Upper lobe of right lung (tissue), 1 donor: Measurements from ENCODE around the gene LCA5L. TPM values are rescaled to one million over a fixed set of nuclear protein-coding genes. Genes with fewer than 3 reads are reported as not detected.

Experiments
- ATAC-seq: fragments of 200-7000 bp; cut with Tn5 transposase; one replicate; pipeline ENCODE4 v1.9.1; 2020; ENCODE audit warnings: mild to moderate bottlenecking, moderate library complexity
- DNase-seq: peaks from one replicate; pipeline ENCODE4 v3.0.0-alpha.2; 2020
- H3K27ac ChIP-seq: fragments of 200-600 bp; one replicate; pipeline ENCODE4 v1.8.0; 2022
- H3K27me3 ChIP-seq: fragments of 200-600 bp; one replicate; pipeline ENCODE4 v1.8.0; 2022; ENCODE audit warnings: mild to moderate bottlenecking
- H3K36me3 ChIP-seq: fragments of 200-600 bp; one replicate; pipeline ENCODE4 v1.8.0; 2022
- H3K4me1 ChIP-seq: fragments of 200-600 bp; one replicate; pipeline ENCODE4 v1.8.0; 2022
- H3K4me3 ChIP-seq: fragments of 200-600 bp; one replicate; pipeline ENCODE4 v1.8.0; 2022; ENCODE audit warnings: mild to moderate bottlenecking
- H3K9me3 ChIP-seq: fragments of 200-600 bp; one replicate; pipeline ENCODE4 v1.8.0; 2022
- intact Hi-C: fragments of 100-400 bp; cut with DNase I; formaldehyde crosslinking; loops from one replicate; pipeline ENCODE4 v1.11.0; 2022
- long read RNA-seq: library from polyadenylated mRNA; unstranded; transcript quantifications from one replicate; pipeline ENCODE4 v2.0.0, GENCODE V29; 2021
- total RNA-seq: library from RNA; stranded (reverse); fragmentation: NEBNext Ultra II Directional; extraction: Animal tissue kit (Norgen Biotek cat#: 25700); gene quantifications from one replicate; pipeline ENCODE4 v1.2.1, GENCODE V29; 2021
- TF ChIP-seq, protein P1 (sequence below): fragments of 200-600 bp; IDR thresholded peaks from one replicate; pipeline ENCODE4 v1.8.0; 2022; ENCODE audit warnings: antibody characterized with exemption
- donor health status: DM: no; HTN: yes; CAD: no; lungs with severe emphysema.

Gene LCA5L
- 1.8 TPM for total RNA-seq
- long read RNA-seq, partial matches to known transcripts, result 0 of 1 reads
- long read RNA-seq, other reads (novel, unspliced or antisense), result 1 of 1 reads

DNA sequence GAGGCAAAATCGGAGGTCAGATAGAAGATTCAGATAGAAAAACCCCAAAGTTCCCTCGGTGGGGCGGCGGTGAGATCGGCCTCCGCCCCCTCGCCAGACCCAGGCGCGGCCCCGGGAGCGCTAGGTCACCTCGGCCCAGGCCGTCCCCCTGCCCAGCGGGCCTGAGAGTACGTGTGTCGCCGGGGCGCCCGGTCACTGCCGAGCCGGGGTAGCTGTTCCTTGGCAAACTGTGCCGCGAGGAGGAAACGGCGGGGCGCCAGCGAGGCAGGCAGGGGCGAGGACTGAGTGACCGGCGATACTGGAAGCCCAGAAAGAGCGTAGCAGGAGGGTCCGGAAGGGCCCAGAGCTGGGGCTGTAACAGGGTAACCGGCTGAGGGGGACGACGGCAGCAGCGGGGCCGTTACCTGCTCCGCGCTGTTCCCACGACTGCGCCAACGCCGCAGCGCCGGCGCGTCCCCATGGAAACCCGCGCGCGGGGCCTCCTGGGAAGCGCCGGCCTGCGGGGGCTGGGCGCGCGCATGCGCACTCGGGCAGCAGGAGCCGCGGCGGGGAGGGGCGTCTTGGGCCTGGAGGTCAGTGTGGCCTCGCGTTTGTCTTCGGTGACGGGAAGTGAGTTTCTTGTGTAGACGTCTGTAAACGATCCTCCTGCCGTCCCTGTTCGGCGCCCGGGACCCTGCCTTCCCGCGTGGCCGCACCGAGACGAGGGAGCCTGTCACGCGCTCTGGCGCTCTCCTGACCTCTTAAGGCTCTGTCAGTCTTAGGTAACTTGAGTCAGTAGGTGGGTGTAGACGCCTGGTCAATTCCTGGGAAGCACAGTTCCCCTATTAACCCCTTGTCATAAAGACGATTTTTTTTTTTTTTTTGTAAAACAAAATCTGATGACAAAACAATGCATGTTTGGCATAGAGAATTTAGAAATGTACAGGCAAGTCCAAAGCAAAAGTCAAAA, at the start of gene LCA5L:
Gene LCA5L (minus strand): TSS at position 458 of the 949 bp plus-strand sequence. CDS start 17,285 bp downstream, outside the sequence.
- TF ChIP-seq, protein P1, sequence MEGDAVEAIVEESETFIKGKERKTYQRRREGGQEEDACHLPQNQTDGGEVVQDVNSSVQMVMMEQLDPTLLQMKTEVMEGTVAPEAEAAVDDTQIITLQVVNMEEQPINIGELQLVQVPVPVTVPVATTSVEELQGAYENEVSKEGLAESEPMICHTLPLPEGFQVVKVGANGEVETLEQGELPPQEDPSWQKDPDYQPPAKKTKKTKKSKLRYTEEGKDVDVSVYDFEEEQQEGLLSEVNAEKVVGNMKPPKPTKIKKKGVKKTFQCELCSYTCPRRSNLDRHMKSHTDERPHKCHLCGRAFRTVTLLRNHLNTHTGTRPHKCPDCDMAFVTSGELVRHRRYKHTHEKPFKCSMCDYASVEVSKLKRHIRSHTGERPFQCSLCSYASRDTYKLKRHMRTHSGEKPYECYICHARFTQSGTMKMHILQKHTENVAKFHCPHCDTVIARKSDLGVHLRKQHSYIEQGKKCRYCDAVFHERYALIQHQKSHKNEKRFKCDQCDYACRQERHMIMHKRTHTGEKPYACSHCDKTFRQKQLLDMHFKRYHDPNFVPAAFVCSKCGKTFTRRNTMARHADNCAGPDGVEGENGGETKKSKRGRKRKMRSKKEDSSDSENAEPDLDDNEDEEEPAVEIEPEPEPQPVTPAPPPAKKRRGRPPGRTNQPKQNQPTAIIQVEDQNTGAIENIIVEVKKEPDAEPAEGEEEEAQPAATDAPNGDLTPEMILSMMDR, result no peak
- ATAC-seq (peak; percentile 97), DNase-seq (peak; percentile 97)
- peak within 1 kb of the TSS; percentile 93 for H3K4me3 ChIP-seq
- intact Hi-C loops, result no loop called here
- no peaks in the 10 kb centered on the region for H3K9me3 ChIP-seq
- no peaks in the 10 kb centered on the region for H3K36me3 ChIP-seq
- H3K27me3 ChIP-seq, result no peaks in the 10 kb centered on the region
- H3K27ac ChIP-seq, result peak within 1 kb of the TSS; percentile 94
- peaks cover 6% of the 10 kb centered on the region for H3K4me1 ChIP-seq

DNA sequence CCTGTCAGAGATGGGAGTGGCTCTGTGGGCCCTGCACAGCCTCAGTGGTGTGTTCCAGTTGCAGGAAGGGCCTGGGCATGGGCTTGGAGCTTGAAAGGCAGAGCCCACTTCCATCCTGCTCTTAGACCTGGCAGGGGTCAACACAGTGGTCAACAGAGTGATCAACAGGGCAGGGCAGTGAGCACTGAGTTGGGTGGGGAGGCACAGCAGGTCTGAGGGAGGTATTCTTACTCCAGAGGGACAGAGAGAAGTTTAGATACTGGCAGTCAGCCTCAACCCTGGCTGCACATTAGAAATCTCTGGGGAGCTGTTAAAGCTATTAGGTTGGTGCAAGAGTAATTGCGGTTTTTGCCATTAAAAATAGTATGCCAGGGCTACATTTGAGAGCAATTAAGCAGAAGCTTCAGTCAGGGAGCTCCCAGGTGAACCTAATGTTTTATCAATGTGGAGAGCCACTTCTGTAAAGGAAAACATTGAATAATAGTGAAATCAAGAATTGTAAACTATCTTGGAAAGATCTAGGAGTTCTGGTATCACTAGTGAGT, 43.9 kb upstream of the LCA5L start:
- TF ChIP-seq, protein P1, result no peak
- DNase-seq (no peak), ATAC-seq (no peak)
- H3K9me3 ChIP-seq, result no peaks in the 10 kb centered on the region
- H3K4me1 ChIP-seq, result no peaks in the 10 kb centered on the region
- intact Hi-C loops, result no loop called here
- no peaks in the 10 kb centered on the region for H3K27me3 ChIP-seq
- H3K4me3 ChIP-seq, result no peak overlapping the region
- no peak overlapping the region for H3K27ac ChIP-seq
- H3K36me3 ChIP-seq, result no peaks in the 10 kb centered on the region

DNA sequence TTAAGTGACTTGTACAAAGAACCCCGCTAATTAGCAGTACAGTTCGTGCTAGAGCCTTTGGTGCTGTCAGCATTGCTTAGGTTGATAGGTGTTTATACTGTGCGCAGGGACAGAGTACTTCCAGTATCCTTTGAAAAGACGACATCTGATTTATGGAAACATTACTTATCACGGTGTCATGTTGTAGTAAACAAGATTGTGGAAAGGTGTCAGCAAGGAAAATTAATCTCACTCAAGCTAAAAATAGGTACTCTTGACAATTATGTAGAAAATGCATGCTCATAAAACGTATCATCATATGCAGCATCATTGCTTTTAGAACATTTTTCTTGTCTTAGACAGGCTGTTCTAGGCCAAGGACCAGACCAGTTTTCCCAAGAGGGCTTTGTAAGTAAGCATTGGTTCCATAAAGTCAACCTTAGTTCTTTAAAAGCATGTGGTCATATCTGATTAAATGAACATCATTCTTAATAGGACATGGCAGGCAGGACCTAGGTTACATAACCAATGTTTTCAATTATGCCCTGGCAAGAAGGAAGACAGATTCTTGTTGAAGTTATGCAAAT, 39.2 kb upstream of the LCA5L start:
- TF ChIP-seq, protein P1, result no peak
- Histone ChIP-seq H3K4me1 (no peaks in the 10 kb centered on the region), H3K36me3 (no peaks in the 10 kb centered on the region), H3K9me3 (no peaks in the 10 kb centered on the region), H3K27me3 (no peaks in the 10 kb centered on the region), H3K27ac (no peak overlapping the region), H3K4me3 (no peak overlapping the region)
- intact Hi-C loops, result no loop called here
- no peak for DNase-seq
- ATAC-seq, result no peak

DNA sequence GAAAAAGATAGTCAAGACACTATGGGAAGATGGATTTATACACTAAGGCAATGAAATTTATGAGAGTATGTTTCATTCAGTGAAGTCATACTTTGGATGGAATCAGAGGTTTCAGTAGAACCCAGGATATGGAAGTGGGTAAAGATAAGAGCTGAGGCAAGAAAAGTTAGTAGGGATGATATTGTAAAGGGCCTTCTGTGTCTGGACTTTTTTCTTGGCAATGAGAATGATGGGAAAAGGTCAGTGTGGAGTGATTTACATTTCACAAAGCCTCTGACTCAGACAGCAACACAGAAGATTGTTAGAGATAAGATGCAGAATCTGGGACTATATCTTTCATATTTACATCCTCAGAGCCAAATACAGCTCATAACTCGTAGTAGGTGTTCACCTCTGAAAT, 38.3 kb upstream of the LCA5L start:
- intact Hi-C loops, result no loop called here
- no peak for ATAC-seq
- no peaks in the 10 kb centered on the region for H3K36me3 ChIP-seq
- no peak overlapping the region for H3K4me3 ChIP-seq
- no peaks in the 10 kb centered on the region for H3K27me3 ChIP-seq
- TF ChIP-seq, protein P1, result no peak
- no peaks in the 10 kb centered on the region for H3K9me3 ChIP-seq
- no peak for DNase-seq
- H3K4me1 ChIP-seq, result no peaks in the 10 kb centered on the region
- H3K27ac ChIP-seq, result no peak overlapping the region

DNA sequence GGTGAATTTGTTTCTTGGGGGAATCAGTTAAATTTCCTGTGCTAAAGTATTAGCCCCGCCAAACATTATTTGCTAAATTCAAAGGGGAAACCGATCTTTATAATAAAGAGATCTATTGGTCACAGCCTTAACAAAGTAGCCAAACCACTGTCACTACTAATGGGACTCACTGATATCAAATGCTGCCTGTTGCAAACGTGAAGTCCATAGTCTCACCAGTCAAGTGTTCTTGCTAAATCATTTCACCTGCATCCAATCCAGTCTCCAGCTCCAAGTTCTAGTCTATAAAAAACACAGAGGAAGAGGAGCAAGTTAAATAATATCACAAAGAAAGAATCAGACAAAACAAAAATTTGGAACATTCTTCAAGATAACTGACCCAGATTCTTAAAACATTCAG, 36.3 kb upstream of the LCA5L start:
- Histone ChIP-seq H3K4me1 (no peaks in the 10 kb centered on the region), H3K27ac (no peak overlapping the region), H3K36me3 (no peaks in the 10 kb centered on the region), H3K27me3 (no peaks in the 10 kb centered on the region), H3K9me3 (no peaks in the 10 kb centered on the region), H3K4me3 (no peak overlapping the region)
- TF ChIP-seq, protein P1, result no peak
- intact Hi-C loops, result no loop called here
- ATAC-seq, result no peak
- DNase-seq, result no peak
